Measurements from ENCODE around the gene NPNT.

Gene NPNT

GRCh38 chr4:105896461-105896942 lies 1.2 kb downstream of the NPNT start:
- H3K4me3 ChIP-seq (ENCODE audit: low read depth, low read length), result peak overlapping the region; percentile 54
- TF ChIP-seq, protein P1, sequence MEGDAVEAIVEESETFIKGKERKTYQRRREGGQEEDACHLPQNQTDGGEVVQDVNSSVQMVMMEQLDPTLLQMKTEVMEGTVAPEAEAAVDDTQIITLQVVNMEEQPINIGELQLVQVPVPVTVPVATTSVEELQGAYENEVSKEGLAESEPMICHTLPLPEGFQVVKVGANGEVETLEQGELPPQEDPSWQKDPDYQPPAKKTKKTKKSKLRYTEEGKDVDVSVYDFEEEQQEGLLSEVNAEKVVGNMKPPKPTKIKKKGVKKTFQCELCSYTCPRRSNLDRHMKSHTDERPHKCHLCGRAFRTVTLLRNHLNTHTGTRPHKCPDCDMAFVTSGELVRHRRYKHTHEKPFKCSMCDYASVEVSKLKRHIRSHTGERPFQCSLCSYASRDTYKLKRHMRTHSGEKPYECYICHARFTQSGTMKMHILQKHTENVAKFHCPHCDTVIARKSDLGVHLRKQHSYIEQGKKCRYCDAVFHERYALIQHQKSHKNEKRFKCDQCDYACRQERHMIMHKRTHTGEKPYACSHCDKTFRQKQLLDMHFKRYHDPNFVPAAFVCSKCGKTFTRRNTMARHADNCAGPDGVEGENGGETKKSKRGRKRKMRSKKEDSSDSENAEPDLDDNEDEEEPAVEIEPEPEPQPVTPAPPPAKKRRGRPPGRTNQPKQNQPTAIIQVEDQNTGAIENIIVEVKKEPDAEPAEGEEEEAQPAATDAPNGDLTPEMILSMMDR (IDR thresholded peaks at IDR 0.05; ENCODE audit: insufficient read depth, low read depth, low read length, missing control alignments), result no peak
- DNase-seq (ENCODE audit: low read depth), result peak; percentile 15

DNA sequence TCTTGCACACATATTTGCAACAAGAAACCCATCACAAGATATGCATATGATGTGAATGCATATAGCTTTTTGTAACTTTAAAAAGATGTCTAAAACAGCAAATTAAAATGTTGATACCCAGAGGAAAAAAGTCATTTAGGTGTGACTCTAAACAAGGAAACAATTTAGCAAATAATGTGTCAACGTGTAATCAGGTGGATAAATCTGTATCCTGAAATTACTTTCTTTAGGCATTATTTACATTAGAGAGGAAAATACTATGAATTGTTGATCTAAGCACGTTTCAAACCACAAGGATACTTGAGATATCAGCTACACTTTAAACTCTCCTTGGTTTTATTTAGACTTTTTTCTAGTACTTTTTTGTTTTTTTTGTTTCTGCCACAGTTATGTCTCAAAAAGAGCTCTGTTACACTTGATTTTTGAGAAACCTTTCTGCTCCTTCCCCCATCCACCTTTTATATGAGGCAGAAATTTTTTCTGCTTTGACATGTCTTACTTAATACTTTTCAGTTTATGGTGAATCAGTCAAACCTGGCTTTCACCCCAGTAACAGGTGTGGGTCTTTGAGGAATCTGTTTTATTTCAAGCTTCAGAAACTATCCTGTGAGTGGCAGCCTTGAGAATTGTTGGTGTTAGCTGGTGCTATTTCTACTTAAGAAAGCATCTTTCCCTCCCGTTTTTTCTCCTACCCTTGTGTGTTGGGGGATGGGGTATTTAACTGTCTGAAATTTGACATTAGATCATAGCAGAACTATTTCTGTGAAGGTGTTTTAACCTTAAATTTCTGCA lies 1.9 kb downstream of the NPNT start:
- H3K4me3 ChIP-seq (ENCODE audit: low read depth, low read length), result peak overlapping the region; percentile 54; the same call in 1 of the 2 replicates
- no peak for DNase-seq (ENCODE audit: low read depth)

GRCh38 chr4:105900541-105900940 lies 5.3 kb downstream of the NPNT start:
- DNase-seq (ENCODE audit: low read depth), result no peak
- TF ChIP-seq, protein P1 (IDR thresholded peaks at IDR 0.05; ENCODE audit: insufficient read depth, low read depth, low read length, missing control alignments), result no peak
- H3K4me3 ChIP-seq (ENCODE audit: low read depth, low read length), result no peak overlapping the region

More for the DNA sequence above, 1.9 kb downstream of the NPNT start:
- TF ChIP-seq, protein P1 (IDR thresholded peaks at IDR 0.05; ENCODE audit: insufficient read depth, low read depth, low read length, missing control alignments), result no peak

DNA sequence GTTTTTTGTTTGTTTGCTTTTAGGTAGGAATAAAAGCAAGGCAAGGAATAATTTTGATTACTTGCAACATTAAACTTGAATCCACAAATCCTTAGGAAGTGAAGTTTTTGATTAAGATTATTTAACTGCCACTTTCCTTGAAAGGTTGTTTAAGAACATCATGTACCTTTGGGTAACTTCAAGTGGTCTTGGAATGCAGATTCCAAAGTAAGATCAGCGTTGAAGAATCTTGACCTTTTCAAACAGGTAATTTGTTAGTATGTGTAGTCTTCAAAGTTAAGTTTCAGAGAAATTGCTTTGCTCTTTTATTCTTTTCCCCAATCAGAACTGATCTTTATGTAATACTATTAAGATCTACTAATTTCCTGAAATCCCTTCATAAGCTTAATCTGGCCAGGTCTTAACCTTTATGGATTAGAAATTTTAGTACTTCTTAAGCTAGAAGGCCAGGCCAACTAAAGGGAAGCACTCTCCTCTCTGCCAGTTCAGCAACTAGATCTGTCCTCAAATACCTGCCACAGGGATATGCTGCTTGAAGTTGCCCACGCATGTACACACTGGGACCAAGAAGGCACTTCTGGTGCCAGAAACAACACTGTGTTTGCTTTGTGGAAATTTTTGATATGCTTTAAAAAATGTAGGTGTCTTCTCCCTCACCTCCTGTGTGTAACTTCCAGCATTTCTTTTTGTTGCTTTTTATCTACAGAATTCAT lies 7.4 kb downstream of the NPNT start:
- H3K4me3 ChIP-seq (ENCODE audit: low read depth, low read length), result no peak overlapping the region
- DNase-seq (ENCODE audit: low read depth), result no peak
- TF ChIP-seq, protein P1 (IDR thresholded peaks at IDR 0.05; ENCODE audit: insufficient read depth, low read depth, low read length, missing control alignments), result no peak

DNA sequence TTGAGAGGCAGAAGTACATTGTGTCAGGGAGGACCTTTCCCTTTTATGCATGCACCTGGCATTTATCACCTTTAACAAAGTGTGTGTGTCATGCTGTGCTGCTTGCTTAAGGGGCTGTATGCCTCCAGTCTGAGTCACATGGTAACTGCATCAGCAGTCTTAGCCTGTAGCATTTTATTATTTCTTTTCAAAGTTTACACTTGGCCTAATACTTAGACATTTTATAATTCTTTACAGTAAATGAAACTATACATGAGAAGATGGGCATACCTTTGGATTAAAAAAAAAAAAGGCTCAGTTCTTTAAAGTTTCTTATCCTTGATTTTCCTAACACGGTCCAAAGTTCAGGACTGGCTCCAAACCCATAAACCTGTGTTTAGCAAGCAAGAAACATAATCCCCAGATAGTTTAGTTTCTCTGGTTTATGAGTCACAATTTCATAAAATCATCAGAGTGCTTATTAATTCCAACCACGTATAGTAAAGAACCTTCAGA lies 14.6 kb downstream of the NPNT start:
- DNase-seq (ENCODE audit: low read depth), result no peak
- H3K4me3 ChIP-seq (ENCODE audit: low read depth, low read length), result no peak overlapping the region
- TF ChIP-seq, protein P1 (IDR thresholded peaks at IDR 0.05; ENCODE audit: insufficient read depth, low read depth, low read length, missing control alignments), result no peak

GRCh38 chr4:105911426-105911825 lies 16.2 kb downstream of the NPNT start:
- DNase-seq (ENCODE audit: low read depth), result no peak
- H3K4me3 ChIP-seq (ENCODE audit: low read depth, low read length), result no peak overlapping the region
- TF ChIP-seq, protein P1 (IDR thresholded peaks at IDR 0.05; ENCODE audit: insufficient read depth, low read depth, low read length, missing control alignments), result no peak
